ENCODE results near the gene BUB1B.

The BUB1B gene

GRCh38 chr15:40265355-40265754 lies 104.5 kb downstream of the BUB1B start:
- Histone ChIP-seq H3K27me3 (no peaks in the 10 kb centered on the region), H3K36me3 (no peaks in the 10 kb centered on the region), H3K4me3 (ENCODE audit: low read depth in 1 of 2, low read length in 1 of 2) (no peak overlapping the region), H3K27ac (no peak overlapping the region), H3K4me1 (ENCODE audit: control insufficient read depth in 1 of 2, insufficient read depth in 1 of 2, low read depth in 1 of 2, low read length in 1 of 2) (no peaks in the 10 kb centered on the region), H3K9me3 (no peaks in the 10 kb centered on the region)
- no peak for TF ChIP-seq CTCF (IDR thresholded peaks at IDR 0.05)

GRCh38 chr15:40265875-40266274 lies 105.0 kb downstream of the BUB1B start:
- H3K9me3 ChIP-seq, result no peaks in the 10 kb centered on the region
- no peaks in the 10 kb centered on the region for H3K36me3 ChIP-seq
- no peak for TF ChIP-seq CTCF (IDR thresholded peaks at IDR 0.05)
- H3K27me3 ChIP-seq, result no peaks in the 10 kb centered on the region
- H3K27ac ChIP-seq, result no peak overlapping the region
- no peaks in the 10 kb centered on the region for H3K4me1 ChIP-seq (ENCODE audit: control insufficient read depth in 1 of 2, insufficient read depth in 1 of 2, low read depth in 1 of 2, low read length in 1 of 2)
- no peak overlapping the region for H3K4me3 ChIP-seq (ENCODE audit: low read depth in 1 of 2, low read length in 1 of 2)

- no peaks in the 10 kb centered on the region for H3K4me1 ChIP-seq (ENCODE audit: control insufficient read depth in 1 of 2, insufficient read depth in 1 of 2, low read depth in 1 of 2, low read length in 1 of 2)
- H3K27me3 ChIP-seq, result no peaks in the 10 kb centered on the region
- no peak for TF ChIP-seq CTCF (IDR thresholded peaks at IDR 0.05)
- H3K9me3 ChIP-seq, result no peaks in the 10 kb centered on the region
- H3K27ac ChIP-seq, result no peak overlapping the region
- no peaks in the 10 kb centered on the region for H3K36me3 ChIP-seq
- H3K4me3 ChIP-seq (ENCODE audit: low read depth in 1 of 2, low read length in 1 of 2), result no peak overlapping the region
These were observed 106.0 kb downstream of the BUB1B start for GRCh38 chr15:40266828-40267304.

- Histone ChIP-seq H3K4me1 (ENCODE audit: control insufficient read depth in 1 of 2, insufficient read depth in 1 of 2, low read depth in 1 of 2, low read length in 1 of 2) (no peaks in the 10 kb centered on the region), H3K27ac (no peak overlapping the region)
These were observed 106.8 kb downstream of the BUB1B start for GRCh38 chr15:40267670-40268069.

GRCh38 chr15:40269604-40270003 lies 108.7 kb downstream of the BUB1B start:
- Histone ChIP-seq H3K4me3 (ENCODE audit: low read depth in 1 of 2, low read length in 1 of 2) (no peak overlapping the region), H3K27ac (no peak overlapping the region), H3K27me3 (no peaks in the 10 kb centered on the region), H3K9me3 (no peaks in the 10 kb centered on the region), H3K36me3 (no peaks in the 10 kb centered on the region), H3K4me1 (ENCODE audit: control insufficient read depth in 1 of 2, insufficient read depth in 1 of 2, low read depth in 1 of 2, low read length in 1 of 2) (peaks cover 0 to 2% of the 10 kb centered on the region in 2 experiments)
- TF ChIP-seq CTCF (IDR thresholded peaks at IDR 0.05), result no peak

More at GRCh38 chr15:40267670-40268069, 106.8 kb downstream of the BUB1B start:
- Histone ChIP-seq H3K36me3 (no peaks in the 10 kb centered on the region), H3K4me3 (ENCODE audit: low read depth in 1 of 2, low read length in 1 of 2) (no peak overlapping the region), H3K27me3 (no peaks in the 10 kb centered on the region), H3K9me3 (no peaks in the 10 kb centered on the region)
- no peak for TF ChIP-seq CTCF (IDR thresholded peaks at IDR 0.05)

All from neutrophil (primary cell).